NCI-H510A treated with DMSO at 0.1 percent for 48 hours (cell line): Measurements from ENCODE around the gene ID4.

Source experiments
- DNase-seq: peaks from one replicate; lab custom pipeline; 2025; lab: John Stamatoyannopoulos, UW

The ID4 gene

DNA sequence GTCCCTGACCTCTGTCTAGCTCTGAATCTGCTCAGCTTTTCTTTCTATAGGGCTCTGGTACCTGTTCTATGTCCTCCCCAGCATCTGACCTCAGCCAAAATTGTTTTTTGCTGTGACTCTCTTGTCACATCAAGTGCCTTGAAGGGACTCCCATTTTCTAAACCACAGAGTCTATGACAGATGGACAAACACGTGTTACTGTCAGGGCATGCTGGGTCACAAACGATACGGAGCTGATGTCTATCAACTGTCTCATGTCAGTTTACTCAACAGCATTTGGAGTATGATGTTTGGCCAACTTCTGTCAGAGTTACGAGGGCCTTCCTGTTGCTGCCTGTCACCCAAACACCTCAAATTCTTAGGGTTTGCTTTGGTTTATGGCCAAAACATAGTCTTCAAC lies 20.5 kb downstream of the ID4 start:
- no peak for DNase-seq

GRCh38 chr6:19860235-19860877 lies 23.2 kb downstream of the ID4 start:
- peak; percentile 71 for DNase-seq

DNA sequence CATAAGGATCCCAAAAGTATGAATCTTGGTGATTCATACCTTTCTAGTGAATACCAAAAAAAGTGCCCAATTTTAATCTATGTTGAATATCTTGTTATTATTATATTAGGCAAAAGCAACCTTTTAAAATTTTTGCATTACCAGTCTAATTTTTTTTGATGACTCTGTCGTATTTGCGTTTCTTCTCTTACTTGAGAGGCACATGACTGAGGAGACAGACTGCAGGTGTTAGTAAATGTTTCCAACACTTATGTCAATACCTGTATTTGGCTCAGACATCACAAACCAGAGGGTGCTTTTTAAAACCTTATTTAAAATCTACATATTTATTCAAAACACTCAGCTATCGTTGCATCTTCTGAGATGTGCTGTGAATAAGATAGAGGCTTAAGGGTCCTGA lies 27.1 kb downstream of the ID4 start:
- peak; percentile 28 for DNase-seq

DNA sequence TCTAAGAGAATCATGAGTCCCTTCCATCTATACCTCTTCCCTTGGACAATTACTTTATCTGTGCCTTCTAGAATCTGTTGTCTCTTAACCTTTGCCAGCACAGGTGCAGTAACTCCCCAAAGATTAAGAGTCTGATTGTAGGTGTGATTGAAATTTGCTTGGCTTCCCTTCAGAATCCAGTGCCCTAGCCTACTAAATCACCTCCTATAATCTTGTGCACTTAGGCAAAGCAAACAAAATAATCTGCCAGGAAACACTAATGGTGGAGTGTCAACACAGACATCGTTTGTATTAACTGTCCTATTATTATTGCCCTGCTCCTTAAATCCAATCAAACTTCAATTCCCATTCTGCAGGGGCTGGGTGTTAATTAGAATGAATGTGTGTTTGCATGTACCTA lies 28.0 kb downstream of the ID4 start:
- peak; percentile 54 for DNase-seq

DNA sequence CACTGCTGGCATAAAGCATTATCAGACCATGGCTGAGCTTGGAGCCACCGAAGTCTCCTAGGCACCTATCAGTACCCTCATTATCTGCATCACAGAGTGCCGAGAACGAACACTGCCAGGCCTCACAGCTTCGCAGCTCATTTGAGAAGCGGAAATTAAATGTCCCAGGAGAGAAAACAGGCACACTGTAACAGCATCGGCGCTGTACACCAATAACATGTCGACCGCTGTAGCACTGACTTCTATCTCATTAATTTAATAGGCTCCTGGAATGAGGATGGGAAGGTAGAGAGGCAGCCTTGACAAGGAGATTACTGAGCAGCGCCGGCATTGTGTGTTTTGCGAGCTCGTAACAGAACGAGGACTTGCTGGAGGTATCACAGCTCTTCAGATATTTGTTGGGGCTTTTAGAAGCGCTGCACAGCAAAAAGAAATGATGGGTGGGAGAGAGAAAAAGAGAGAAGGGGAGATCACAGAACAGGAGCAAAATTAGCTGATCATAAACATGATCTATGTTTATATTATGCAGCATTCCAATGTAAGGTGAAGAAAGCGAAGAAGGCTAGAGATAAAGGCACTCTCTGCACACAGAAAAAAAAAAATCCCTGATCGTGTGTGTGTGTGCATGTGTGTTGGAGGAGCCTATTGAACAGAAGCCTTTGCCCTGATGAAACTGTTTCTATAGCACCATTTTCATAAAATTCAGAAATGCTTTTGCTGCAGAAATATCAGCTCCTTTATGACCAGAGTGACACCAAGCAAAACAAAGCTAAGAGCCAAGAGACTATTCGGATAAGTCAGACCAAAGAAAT lies 29.2 kb downstream of the ID4 start:
- DNase-seq, result peak; percentile 35

- DNase-seq, result no peak
Measured at GRCh38 chr6:19866985-19867627, 29.9 kb downstream of the ID4 start.

GRCh38 chr6:19869464-19869863 lies 32.3 kb downstream of the ID4 start:
- no peak for DNase-seq

DNA sequence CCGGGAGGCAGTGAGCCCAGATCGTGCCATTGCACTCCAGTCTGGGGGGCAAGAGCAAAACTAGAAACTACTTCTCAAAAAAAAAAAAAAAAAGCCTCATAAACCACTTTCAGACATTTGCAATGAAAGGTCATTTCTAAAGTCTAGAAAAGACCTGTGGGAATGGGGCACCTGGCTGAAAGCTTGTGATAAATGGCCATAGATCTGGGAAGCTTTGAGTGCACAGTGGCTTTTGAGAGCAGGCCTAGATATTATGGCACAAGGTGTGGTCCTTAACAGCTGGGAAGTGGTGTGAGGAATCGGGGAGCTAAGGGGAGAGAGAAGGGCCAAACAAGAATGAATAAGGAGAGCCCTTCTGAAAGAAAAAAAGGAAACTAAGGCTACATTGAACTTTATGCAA lies 33.2 kb downstream of the ID4 start:
- no peak for DNase-seq

GRCh38 chr6:19873031-19873430 lies 35.9 kb downstream of the ID4 start:
- no peak for DNase-seq

DNA sequence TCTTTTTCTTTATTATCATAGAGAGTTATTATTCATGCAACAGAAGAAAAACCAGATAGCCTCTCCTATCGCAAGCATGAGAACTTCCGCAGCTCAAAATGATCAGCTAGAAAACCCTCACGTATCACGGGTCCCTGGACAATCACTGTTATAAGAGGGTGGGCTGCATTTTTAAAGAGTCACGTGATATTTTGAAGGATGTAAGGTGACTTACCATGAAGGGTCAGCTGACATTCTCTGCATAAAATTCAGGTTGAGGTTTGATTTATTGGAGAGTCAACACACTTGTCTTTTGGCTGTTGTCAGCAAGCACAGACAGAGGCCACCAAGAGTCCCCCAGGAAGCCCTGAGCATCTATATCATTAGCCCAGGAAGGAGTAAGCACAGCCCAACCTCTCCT lies 39.5 kb downstream of the ID4 start:
- no peak for DNase-seq

GRCh38 chr6:19879663-19880062 lies 42.5 kb downstream of the ID4 start:
- DNase-seq, result peak; percentile 95

GRCh38 chr6:19880066-19880465 lies 42.9 kb downstream of the ID4 start:
- peak; percentile 95 for DNase-seq

DNA sequence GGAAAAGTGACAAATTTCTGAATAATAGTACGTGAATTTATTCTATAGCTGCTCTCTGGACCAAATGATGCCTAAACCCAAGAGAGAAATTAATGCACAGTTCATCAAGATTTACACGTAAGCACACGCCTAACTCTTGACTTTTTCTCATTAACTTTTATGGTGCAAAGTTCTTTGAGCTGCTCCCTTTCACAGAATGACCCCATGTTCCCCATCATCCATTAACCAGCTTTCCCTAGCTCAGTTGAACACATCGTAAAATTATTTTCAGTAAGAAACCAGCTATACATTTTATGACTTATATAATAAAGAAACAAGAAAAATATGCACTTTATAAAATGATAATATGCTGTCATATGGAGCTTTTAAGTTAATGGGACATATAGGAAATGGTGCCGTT lies 54.3 kb downstream of the ID4 start:
- no peak for DNase-seq
